Middle frontal gyrus (tissue), 1 donor: Measurements from ENCODE around the gene SAPCD1.

Source experiments
- DNase-seq: peaks from one replicate; pipeline ENCODE4 v3.0.0-alpha.2; 2015; ENCODE audit warnings: low spot score; ENCODE audit errors: extremely low spot score

The SAPCD1 gene

DNA sequence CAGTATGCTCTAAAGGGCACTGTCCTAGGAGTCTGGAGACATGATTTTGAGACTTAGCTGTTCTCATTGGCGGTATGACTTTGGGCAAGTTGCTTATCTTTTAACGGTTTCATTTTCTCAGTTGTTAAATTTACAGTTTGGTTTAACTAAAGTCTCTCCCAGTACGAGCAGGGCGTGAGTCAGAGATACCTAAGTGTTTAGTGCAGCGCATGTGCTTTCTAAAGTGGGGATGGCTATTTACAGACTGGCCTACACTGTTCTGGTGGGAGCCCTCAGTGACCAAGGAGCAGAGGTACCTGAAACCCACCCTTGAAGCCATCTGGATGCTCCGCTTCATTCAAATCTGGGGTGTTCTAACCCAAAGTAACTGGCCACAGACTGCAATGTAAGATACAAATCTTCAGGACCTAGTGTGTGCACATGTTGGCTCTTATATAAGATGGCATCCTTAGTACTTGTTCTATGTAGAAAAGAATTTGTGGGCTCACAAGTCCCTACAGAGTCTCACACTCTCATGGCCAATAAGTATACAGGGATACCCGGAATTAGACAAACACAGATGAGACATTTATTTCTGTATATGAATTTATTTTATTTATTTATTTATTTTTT is 11.9 kb upstream of the SAPCD1 start:
- DNase-seq = no peak

DNA sequence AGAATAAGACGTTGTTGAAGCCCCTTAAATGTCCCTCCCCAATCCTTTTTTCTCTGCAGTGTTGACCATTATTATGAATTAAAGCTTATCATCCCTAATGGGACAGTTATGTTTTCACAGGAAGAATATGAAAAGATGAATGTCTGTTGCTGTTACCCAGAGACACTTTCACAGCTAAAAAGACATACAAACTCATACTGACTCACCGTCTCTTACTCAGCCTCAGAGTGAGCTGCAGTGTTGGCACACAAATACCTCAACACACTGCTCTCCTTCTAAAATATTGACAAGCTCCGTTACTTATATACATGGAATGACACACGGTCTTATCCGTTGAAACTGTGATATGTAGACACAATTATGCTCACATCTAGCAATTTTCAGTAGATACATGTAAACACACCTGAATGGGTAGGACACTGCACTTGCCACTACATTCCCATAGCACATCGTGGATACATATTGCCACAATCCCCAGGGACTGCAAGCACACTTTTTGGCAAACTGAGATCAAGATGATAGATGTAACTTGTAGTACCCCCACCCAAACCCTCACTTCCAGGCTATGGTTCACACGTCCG is 9.6 kb upstream of the SAPCD1 start:
- no peak for DNase-seq

DNA sequence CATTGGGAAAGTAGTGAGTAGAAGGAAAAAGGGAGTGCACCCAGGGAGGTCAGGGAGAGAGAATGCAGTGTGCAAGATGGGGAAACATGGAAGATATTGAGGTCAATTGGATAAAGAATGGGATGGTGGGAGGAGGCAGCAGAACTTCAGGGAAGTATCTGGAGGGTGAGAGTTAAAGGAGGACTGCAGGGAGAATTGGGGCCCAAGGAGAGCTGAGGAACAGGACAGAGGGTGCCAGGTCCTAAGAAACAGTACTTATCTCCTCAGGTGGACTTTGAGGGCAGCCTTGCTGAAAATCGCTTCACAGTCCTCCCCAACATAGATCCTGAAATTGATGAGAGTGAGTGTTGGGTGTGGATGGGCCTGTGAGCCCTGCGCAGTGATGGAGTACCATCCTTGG is 4.2 kb upstream of the SAPCD1 start:
- DNase-seq = no peak

DNA sequence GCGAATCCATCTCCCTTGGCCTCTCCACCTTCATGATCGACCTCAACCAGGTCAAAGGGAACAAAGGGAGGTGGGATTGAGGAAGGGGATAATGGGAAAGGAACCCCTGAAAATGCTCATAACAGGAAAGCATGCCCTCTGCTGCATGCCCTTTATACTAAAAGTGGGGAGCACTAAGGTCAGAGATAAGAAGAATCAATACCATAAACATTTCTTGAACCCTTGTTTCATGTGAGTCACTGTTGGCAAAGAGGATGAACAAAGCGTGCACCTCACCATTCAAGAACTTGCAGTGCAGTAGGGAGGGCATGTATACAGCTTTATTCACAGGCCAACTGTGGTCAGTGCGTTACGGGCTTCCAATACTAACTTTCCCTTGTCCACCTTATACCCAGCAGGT is 1.7 kb upstream of the SAPCD1 start:
- DNase-seq = no peak

DNA sequence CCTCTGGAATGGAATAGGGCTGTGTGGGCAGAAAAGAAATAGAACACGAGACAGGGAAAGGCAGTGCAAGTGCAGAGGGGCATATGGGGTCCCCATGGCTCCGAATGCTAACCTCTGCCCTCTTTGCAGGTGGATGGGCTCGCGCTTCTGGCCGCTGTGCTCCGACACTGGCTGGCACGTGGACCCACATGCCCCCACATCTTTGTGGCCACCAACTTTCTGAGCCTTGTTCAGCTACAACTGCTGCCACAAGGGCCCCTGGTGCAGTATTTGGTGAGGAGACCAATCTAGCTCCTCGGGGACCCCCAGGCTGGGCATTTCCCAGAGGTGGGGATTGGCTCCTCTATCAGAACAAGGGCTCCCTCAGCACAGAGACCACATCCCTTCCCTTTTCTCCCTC is 1.1 kb upstream of the SAPCD1 start:
- DNase-seq = no peak

DNA sequence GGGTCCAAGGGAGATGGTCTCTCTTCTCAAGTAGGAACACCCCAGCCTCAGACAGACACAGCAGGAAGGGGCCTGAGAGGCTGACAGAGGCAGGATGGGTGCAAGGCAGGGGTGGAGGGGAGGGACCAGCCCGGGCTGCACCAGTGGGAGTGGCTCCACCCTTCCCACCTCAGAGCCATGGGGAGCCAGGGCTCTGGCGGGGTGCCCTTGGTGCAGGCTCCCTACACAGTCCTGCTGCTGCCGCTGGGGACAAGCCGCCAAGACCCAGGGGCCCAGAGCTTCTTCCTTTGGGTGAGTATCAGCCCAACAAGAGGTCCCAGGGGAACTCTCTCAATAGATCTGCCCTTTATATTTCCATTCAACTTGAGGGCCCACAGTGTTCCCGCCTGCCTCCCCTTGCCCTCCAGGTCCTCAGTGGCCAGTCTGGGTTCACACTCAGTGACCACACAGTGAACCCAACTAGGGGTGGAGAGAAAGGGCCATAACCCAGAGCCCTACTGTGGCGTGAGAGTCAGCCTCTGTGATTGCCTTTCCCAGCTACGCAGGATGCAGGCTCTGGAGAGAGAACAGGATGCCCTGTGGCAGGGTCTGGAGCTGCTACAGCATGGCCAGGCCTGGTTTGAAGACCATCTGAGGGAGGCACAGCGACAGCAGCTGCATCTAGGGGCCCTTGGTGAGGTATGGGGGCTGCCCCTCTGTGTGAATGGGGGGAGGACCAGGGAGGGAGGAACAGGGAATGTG is 592 bp downstream of the SAPCD1 start:
- no peak for DNase-seq

DNA sequence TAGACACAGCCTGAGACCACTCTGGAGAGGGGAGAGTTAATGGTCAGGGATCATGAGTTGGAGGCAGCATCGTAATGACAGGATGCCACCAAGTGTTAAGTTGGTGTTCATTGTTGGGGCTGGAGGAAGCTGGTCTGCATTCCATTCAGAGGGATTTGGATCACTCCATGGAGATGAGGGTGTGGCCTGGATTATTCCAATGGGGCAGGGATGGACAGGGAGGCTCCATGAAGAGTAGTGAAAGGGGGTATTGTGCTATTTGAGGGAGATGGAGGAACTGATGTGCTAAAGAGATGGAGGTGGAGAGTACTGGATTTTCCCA is 1.1 kb downstream of the SAPCD1 start:
- DNase-seq = no peak

DNA sequence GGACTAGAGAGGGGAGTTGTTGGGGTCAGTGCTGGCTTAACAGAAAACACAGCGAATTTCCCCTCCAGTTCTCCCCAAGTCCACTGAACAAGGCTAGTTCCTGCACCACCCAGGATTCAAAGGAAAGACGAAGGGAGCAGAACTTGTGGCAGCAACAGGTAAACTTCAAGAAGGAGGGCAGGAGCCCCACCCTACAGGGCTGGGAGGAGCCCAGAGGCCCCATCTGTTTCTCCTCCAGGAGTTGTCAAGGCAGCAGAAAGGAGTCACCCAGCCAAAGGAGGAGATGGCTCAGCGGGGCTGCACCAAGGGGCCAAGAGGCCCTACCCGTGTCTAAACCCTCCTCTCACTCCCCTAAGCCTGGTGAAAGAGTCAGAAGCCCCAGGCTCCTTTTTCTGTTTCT is 1.7 kb downstream of the SAPCD1 start:
- no peak for DNase-seq

DNA sequence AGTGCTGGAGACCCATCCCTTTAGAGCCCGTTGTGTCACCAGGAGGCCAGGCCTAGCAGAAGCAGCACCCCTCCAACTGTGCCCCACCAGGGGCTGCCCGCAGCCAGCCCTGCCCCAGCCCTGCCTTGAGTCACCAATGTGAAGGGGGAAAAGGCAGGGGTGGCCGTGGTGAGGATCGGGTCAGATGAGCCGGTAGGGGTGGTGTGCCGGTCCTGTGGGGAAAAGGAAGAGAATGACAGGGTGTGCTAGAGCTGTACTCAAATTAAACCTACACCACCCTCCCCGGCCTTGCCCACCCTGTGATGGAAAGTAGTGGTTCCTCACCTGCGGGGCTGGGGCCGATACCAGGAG is 3.1 kb downstream of the SAPCD1 start:
- no peak for DNase-seq

DNA sequence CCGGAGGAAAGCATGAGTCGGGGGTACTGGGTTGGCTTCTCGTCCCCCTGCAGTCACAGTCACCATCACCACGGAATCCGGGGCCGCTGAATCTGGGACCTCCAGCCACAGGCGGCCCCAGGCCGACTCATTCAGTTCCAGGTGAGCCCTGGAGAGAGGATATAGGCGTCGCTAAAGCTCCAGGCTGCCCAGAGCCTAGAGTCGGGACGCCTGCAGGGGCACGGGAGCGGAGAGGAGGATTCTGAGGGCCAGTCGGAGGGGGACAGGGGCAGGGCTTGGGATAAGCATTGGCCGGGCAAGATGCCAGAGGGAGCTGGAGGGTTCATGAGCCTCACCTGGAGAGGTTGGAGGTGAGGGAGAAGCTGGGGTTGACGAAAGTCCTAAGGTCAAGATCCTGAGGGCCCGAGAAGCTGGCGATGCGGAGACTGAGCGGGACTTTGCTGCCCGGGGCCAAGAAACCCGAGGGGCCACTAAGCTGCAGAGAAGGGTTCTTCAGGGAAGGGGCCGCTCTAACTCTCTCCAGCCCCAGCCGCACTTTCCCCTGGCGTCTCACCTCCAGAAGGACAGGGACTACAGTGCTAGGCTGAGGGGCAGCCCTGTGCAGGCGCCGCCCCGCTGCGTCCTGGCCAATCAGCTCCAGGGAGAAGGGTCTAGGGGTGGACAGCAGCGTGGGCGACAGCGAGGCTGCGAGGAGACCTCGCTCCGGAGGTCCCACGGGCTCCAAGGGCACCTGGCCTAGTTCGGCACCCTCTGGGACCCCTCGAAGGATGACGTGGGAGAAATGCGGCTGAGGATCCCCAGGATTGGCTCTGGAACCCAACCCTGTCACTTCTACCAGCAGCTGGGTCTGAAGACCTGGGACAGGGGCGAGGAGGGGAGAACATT is 3.7 kb downstream of the SAPCD1 start:
- DNase-seq = no peak

DNA sequence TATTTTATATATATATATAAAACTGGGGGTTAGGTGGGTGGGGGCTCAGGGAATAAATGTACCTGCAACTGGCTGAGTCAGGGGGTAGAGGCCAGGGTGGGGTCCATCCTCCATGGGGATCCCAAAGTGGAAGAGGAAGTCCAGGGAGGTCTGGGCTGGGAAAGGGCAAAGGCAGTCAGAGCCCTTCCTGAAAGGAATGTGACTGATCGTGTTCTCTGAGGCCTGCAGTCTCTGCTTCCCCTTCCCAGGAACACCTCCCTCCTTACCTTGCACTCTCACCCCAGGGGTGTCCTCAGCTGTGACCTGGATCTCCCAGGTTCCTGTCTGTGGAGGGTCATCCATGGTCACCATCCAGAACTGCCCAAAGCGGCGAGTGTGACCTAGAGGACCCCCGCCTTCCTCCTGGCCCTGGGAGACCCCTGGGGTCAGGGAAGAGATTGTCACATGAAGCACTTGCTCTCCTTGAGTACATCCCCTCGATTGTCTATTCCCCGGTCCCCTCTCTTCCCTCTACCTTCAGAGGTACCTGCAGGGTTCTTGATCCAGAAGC is 4.7 kb downstream of the SAPCD1 start:
- no peak for DNase-seq

DNA sequence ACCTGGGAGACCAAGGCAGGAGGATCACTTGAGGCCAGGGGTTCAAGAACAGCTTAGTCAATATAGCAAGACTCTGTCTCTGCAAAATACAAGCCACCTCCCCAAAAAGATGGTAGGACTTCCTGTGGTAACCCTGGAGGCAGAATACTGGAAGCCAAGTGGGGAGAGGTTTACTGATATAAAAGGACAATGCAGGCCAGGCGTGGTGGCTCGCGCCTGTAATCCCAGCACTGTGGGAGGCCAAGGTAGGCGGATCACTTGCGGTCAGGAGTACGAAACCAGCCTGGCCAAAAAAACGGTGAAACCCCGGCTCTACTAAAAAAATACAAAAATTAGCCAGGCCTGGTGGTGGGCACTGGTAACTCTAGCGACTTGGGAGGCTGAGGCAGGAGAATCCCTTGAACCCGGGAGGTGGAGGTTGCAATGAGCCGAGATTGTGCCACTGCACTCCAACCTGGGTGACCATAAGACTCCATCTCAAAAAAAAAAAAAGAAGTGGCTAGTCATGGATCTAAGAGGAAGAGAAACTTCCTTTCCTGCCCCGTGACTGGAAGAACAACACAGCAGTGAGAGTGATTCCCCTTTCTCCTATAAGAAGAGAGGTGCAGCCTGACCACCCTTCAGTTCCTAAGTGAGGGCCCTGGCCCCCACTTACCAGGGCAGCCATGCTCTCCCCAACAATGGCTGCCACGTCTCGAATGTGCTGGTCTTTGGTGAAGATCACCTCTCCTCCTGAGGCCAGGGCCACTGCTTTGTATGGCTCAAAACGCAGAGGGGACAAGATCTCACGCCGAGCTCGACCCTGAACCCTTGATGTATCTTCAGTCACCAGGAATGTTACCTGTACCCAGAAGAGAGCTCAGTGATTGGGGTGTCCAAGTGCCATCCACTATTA is 6.2 kb downstream of the SAPCD1 start:
- DNase-seq = no peak

DNA sequence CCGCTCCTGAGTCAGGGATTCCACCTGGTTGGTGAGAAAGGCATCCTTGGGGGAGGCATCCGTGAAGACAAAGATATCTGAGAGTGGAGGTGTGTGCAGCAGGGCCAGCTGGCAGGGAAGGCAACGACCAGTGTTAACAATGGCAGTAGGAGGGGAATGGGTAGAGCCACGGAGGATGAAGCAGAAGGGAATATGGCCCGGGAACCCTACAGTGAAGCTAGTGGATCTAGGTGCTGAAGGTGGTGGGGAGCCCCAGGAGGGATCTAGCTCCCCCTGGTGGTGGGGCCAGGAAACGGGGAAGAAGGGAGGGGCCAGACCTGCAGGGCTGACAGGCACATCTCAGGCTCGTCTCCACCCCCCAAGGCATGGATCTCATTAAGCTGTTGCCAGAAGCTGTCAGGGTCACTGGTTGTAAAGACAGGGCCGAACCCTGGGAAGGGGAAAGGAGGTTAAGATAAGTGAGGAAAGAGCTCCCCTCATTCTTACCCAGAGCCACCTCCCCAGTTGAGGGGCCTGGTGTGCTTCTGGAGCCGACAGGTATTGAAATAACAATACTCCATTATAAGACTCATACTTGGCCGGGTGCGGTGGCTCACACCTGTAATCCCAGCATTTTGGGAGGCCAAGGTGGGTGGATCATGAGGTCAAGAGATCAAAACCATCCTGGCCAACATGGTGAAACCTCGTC is 7.4 kb downstream of the SAPCD1 start:
- no peak for DNase-seq

DNA sequence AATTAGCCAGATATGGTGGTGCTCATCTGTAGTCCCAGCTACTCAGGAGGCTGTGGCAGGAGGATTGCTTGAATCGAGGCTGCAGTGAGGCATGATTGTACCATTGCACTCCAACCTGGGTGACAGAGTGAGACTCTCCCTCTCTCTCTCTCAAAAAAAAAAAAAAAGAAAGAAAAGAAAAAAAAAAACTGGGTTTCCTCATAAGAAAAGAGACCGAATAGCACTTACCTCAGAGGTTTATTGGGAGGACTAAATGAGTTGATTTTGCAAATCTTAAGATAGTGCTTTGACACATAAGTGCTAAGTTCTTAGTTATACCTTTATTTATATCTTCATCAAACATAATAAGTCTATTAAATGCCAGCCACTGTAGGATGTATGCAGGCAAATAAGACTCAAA is 8.4 kb downstream of the SAPCD1 start:
- no peak for DNase-seq

DNA sequence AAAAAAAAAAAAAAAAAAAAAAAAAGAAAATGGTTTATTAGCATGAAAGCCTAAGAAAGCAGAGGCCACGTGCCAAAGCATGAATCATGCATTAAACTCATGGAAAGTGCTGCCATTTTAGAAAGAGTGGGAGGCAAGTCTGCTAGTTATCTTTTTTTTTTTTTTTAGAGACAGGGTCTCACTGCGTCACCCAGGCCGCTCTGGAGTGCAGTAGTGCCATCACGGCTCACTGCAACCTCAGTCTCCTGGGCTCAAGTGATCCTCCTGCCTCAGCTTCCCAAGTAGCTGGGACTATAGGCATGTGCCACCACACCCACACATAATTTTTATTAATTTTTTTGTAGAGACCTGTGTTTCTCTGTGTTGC is 9.5 kb downstream of the SAPCD1 start:
- no peak for DNase-seq

DNA sequence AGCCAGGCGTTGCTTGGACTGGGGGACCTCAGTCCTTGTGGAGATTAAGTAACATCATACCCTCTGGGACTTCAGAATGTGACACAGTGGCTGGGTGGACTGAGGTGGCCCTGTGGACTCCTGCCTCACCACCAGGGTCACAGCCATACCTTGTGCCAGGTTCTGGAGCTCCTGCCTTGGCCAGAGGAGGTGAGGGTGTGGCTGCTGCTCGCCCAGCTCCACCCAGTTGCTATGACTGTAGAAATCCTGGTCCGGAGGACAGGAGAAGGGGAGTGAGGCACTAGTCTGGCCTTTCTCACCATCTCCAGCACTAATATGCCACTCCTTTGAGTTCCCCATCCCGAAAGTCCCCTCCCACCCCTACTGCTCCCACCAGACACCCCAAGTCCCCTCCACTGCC is 12.7 kb downstream of the SAPCD1 start:
- DNase-seq = no peak

DNA sequence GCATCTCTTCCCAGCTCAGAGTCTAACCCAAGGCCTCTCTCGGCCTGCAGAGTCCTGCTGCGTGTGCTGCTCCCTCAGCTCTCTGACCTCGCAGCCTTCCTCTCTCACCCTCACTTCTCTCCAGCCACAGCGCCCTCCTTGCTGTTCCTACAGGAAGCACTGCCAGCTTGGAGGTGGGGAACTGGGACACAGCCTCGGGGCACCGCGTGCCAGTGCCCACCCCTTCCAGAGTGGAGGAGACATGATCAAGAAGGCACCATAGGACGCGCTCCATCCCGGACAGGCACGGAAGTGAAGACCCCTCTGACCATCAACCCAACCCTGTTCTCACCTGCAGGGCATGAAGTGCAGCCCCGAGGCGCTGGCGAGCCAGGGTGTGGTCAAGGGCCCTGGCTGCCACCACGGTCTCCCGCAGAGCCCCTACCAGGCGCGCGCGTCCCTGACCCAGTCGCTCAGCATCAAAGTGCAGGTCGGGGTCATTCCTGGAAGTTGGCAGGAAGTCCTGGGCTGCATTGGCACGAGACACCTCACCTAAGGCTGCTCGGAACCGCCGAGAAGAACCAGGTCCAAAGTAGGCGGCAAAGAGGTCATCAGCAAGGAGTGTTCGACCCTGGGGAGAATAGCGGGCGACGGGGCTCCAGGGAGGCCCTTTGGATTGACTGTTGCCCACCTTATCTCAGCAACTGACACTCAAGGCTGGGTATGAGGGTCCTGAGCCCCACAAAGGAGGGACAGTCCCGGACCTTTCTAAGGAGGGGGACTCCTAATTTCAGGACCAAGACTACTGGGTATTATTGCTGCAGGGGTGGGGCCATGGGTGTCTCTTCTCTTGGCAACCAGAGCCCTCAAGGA is 13.4 kb downstream of the SAPCD1 start:
- DNase-seq = no peak

DNA sequence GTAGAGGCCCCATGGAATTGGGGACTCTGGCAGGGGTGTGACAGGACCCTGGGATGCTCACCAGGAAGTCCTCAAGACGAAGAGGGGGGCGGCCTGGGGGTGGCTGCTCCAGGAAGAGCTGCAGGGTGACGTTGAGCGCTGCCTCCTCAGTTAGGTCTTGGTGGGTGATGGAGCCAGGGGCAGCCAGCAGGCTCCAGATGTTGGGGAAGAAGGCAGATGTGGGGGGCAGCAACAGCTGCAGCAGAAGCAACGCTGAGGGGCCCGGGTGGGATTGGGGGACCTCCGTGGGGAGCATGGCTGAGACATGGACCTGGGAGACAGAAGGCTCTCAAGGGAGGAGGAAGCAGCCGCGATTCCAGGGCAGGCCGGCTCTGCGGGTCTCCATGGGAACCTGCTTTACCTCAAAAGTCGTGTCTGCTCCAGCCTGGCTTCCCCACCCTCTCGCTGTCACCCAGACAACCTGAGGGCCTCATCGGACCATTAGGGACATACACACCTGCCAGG is 14.1 kb downstream of the SAPCD1 start:
- DNase-seq = no peak

DNA sequence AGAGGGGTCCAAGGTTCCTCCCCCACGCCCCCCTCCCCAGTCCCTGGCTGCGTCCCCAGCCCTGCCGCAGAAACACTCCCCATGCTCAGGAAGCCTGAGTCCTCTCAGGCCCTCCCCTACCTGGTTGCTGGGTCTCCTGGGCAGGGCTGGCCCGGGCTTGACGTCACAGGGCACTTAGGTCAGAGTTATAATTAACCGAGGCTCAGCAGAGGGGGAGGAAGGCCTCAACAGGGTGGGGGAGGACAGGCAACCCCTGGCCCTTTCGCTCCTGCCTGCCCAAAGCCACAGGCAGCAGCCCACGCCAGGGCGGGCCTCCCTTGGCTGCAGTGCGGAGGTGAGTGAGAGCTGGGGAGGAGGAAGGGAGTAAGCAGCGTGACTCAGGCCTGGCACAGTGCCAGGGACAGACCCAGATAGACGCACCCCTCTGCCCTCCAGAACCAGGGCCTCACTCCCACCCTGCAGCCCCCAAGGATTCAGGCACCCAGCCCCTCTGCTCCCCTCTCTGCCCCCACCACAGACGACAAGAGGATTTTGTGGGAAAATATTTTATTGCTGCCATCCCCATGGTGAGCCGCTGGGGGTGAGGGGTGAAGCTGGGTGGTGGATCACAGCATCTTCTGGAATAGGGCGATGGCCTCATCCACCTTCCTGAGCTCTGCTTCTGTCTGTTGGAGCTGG is 14.7 kb downstream of the SAPCD1 start, which contains the start of gene VWA7:
VWA7 (minus strand) TSS at position 340 of the 678 bp plus-strand sequence. CDS start 549 bp downstream, outside the sequence.
- DNase-seq = no peak
